GM23248 (cell line): ENCODE data around the gene DNAJC21.

ENCODE experiments used
- EZH2 ChIP-seq: fragments of 200-600 bp; sonication (generic); IDR thresholded peaks from 2 replicates; pipeline ENCODE4 v1.6.1; 2018; ENCODE audit warnings: antibody characterized with exemption, mild to moderate bottlenecking; ENCODE audit not compliant: insufficient read depth, poor library complexity, severe bottlenecking
- EZH2phosphoT487 ChIP-seq: fragments of 200-600 bp; sonication (generic); IDR thresholded peaks from 2 replicates; pipeline ENCODE4 v1.6.1; 2018; ENCODE audit warnings: antibody characterized with exemption, moderate library complexity, mild to moderate bottlenecking, low read depth; ENCODE audit not compliant: insufficient read depth

GRCh38 chr5:34977934-34978613 is 48.7 kb downstream of the DNAJC21 start:
- TF ChIP-seq EZH2 (no peak), EZH2phosphoT487 (no peak)
